Mesenchymal stem cell (in vitro differentiated cells and primary cell): ENCODE measurements around the gene MKRN2.
A peak's percentile ranks its signal among the peaks of the same experiment; 100 is the strongest.

Experiments used
- DNase-seq: peaks from one replicate; pipeline ENCODE4 v3.0.0-alpha.2; 2013
- H2AFZ ChIP-seq: one replicate; pipeline ENCODE4 v1.6.1; 2013; ENCODE audit warnings: low read depth, mild to moderate bottlenecking, control low read depth, inconsistent platforms, low read length, moderate library complexity
- H2AK5ac ChIP-seq: 2 replicates; pipeline ENCODE4 v1.6.1; 2013; ENCODE audit warnings: low read length, moderate library complexity, mild to moderate bottlenecking, inconsistent platforms; ENCODE audit not compliant: severe bottlenecking
- H2BK120ac ChIP-seq: one replicate; pipeline ENCODE4 v1.6.1; 2013; ENCODE audit warnings: low read depth, mild to moderate bottlenecking, inconsistent platforms, low read length, moderate library complexity
- H2BK12ac ChIP-seq, 2 experiments: one replicate each; pipeline ENCODE4 v1.6.1; 2013; ENCODE audit warnings: inconsistent platforms in 2 of 2, low read length in 2 of 2, mild to moderate bottlenecking in 2 of 2, moderate library complexity in 2 of 2, control low read depth in 1 of 2
- H2BK15ac ChIP-seq: one replicate; pipeline ENCODE4 v1.6.1; 2013; ENCODE audit warnings: mild to moderate bottlenecking, low read depth, inconsistent platforms; ENCODE audit not compliant: poor library complexity, severe bottlenecking
- H2BK5ac ChIP-seq: 2 replicates; pipeline ENCODE4 v1.6.1; 2013; ENCODE audit warnings: low read depth, mild to moderate bottlenecking, low read length, control low read depth, inconsistent platforms; ENCODE audit not compliant: poor library complexity, severe bottlenecking
- H3K14ac ChIP-seq, 2 experiments: one replicate each; pipeline ENCODE4 v1.6.1; 2013; ENCODE audit warnings: inconsistent platforms in 2 of 2, low read length in 2 of 2, control low read depth in 1 of 2, mild to moderate bottlenecking in 1 of 2, moderate library complexity in 1 of 2
- H3K18ac ChIP-seq, 2 experiments: one replicate each; pipeline ENCODE4 v1.6.1; 2013; ENCODE audit warnings: inconsistent platforms in 2 of 2, low read length in 2 of 2, control low read depth in 1 of 2, low read depth in 1 of 2, mild to moderate bottlenecking in 1 of 2
- H3K23ac ChIP-seq, 2 experiments: one replicate each; pipeline ENCODE4 v1.6.1; 2013; ENCODE audit warnings: inconsistent platforms in 2 of 2, low read length in 2 of 2, mild to moderate bottlenecking in 2 of 2, moderate library complexity in 2 of 2, control low read depth in 1 of 2
- H3K27ac ChIP-seq: 2 replicates; pipeline ENCODE4 v1.5.1; 2013; ENCODE audit warnings: mild to moderate bottlenecking, moderate library complexity, low read length, control low read depth, inconsistent platforms; ENCODE audit not compliant: poor library complexity, severe bottlenecking
- H3K27me3 ChIP-seq, 2 experiments: 2 replicates each; pipeline versions ENCODE4 v1.6.1 to v1.7.0; 2013; ENCODE audit warnings: low read length in 2 of 2, mild to moderate bottlenecking in 2 of 2, moderate library complexity in 2 of 2, control low read depth in 1 of 2, inconsistent platforms in 1 of 2; ENCODE audit not compliant: control insufficient read depth in 1 of 2, insufficient read depth in 1 of 2
- H3K36me3 ChIP-seq, 2 experiments: 2 replicates each; pipeline versions ENCODE4 v1.6.1 to v1.7.0; 2013; ENCODE audit warnings: low read length in 2 of 2, control low read depth in 1 of 2, inconsistent platforms in 1 of 2, low read depth in 1 of 2, mild to moderate bottlenecking in 1 of 2; ENCODE audit not compliant: insufficient read depth in 2 of 2, control insufficient read depth in 1 of 2
- H3K4ac ChIP-seq, 2 experiments: one replicate each; pipeline ENCODE4 v1.6.1; 2013; ENCODE audit warnings: inconsistent platforms in 2 of 2, low read length in 2 of 2, mild to moderate bottlenecking in 2 of 2, moderate library complexity in 2 of 2, control low read depth in 1 of 2, low read depth in 1 of 2
- H3K4me1 ChIP-seq: 2 replicates; pipeline ENCODE4 v1.6.1; 2013; ENCODE audit warnings: low read depth, low read length, control low read depth; ENCODE audit not compliant: control insufficient read depth, insufficient read depth
- H3K4me2 ChIP-seq: 2 replicates; pipeline ENCODE4 v1.6.1; 2013; ENCODE audit warnings: low read length, mild to moderate bottlenecking, inconsistent platforms; ENCODE audit not compliant: poor library complexity, severe bottlenecking
- H3K4me3 ChIP-seq, 2 experiments: 2 replicates each; pipeline versions ENCODE4 v1.5.1 to v1.7.0; 2013; ENCODE audit warnings: low read length in 2 of 2, mild to moderate bottlenecking in 2 of 2, control low read depth in 1 of 2, low read depth in 1 of 2; ENCODE audit not compliant: insufficient read depth in 1 of 2
- H3K79me1 ChIP-seq: replicated peaks from 2 replicates; pipeline ENCODE4 v1.6.1; 2013; ENCODE audit warnings: mild to moderate bottlenecking, control low read depth, low read length, inconsistent platforms; ENCODE audit not compliant: poor library complexity, severe bottlenecking
- H3K9ac ChIP-seq: 2 replicates; pipeline ENCODE4 v1.7.0; 2013; ENCODE audit warnings: mild to moderate bottlenecking, low read length, moderate library complexity
- H3K9me3 ChIP-seq: 2 replicates; pipeline ENCODE4 v1.7.0; 2013; ENCODE audit warnings: mild to moderate bottlenecking, low read length; ENCODE audit not compliant: control insufficient read depth
- H4K8ac ChIP-seq: one replicate; pipeline ENCODE4 v1.6.1; 2013; ENCODE audit warnings: inconsistent platforms, mild to moderate bottlenecking, low read length, moderate library complexity
- H4K91ac ChIP-seq: one replicate; pipeline ENCODE4 v1.6.1; 2013; ENCODE audit warnings: mild to moderate bottlenecking, low read length, inconsistent platforms
- WGBS: methylation state at CpG from one replicate; pipeline ENCODE4 v1.1.7; 2013; ENCODE audit warnings: mixed read lengths; 5-methylcytosine and 5-hydroxymethylcytosine counted together

MKRN2 gene

DNA sequence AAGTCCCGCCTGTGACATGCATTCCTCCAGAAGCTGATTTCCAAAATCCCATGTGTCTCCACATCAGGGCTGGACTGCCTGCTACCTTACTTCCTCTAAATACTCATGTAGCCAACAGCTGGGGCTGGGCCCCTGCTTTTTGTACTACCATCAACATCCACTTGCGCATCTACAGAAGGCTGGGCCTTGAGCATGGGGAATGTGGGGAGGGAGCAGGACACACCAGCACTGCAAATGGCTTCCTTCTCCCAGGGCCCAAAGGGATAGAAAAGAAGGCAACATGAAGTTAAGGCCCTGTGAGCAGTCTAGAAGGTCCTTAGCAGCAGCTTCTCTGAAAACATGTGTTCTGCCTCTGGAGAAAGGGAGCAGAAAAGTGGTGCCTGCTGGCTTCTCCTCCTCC, 27.2 kb downstream of the MKRN2 start:
- H2BK5ac ChIP-seq, result no peak overlapping the region
- H3K4me2 ChIP-seq, result no peak overlapping the region
- no peaks in the 10 kb centered on the region for H3K9me3 ChIP-seq
- H3K36me3 ChIP-seq, result peaks cover 62 to 91% of the 10 kb centered on the region in 2 experiments
- no peak overlapping the region for H3K14ac ChIP-seq
- peaks cover 44% of the 10 kb centered on the region for H3K79me1 ChIP-seq
- H3K9ac ChIP-seq, result no peak overlapping the region
- H2BK15ac ChIP-seq, result no peak overlapping the region
- DNase-seq, result no peak
- H2AFZ ChIP-seq, result no peak overlapping the region
- no peak overlapping the region for H2BK120ac ChIP-seq
- no peak overlapping the region for H3K18ac ChIP-seq
- H4K91ac ChIP-seq, result no peak overlapping the region
- no peak overlapping the region for H2BK12ac ChIP-seq
- H3K4me1 ChIP-seq, result peaks cover 4% of the 10 kb centered on the region
- H3K4me3 ChIP-seq, result no peak overlapping the region
- 100% methylated on average over 2 of the region's 2 CpGs for WGBS
- no peak overlapping the region for H3K27ac ChIP-seq
- no peak overlapping the region for H2AK5ac ChIP-seq
- peak overlapping the region; percentile 62 for H4K8ac ChIP-seq
- no peak overlapping the region for H3K23ac ChIP-seq
- no peak overlapping the region for H3K4ac ChIP-seq
- H3K27me3 ChIP-seq, result no peaks in the 10 kb centered on the region

DNA sequence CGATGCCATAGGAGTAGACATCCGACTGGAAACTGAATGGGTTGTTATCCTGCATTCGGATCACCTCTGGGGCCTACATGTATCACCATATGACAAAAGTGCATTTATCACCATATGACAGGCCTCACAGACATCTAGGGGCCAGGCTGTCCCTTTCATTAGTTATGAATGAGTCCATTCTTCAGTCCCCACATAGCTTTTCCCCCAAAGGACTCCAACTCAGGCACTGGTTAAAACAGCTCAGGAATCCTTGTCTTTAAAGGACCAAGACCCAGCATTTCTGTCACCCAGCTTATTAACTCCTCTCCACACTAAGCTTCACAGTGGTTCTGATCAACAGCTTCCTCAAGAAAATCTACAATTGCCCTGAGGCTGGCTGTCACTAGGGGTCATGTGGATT, 28.3 kb downstream of the MKRN2 start:
- Histone ChIP-seq H2BK12ac (no peak overlapping the region), H2AFZ (no peak overlapping the region), H3K9ac (no peak overlapping the region), H3K4me1 (peaks cover 1% of the 10 kb centered on the region), H3K79me1 (peaks cover 39% of the 10 kb centered on the region), H3K27me3 (no peaks in the 10 kb centered on the region), H2BK5ac (no peak overlapping the region), H4K91ac (no peak overlapping the region), H2BK15ac (no peak overlapping the region), H2BK120ac (no peak overlapping the region), H3K4me2 (no peak overlapping the region), H3K27ac (no peak overlapping the region), H4K8ac (no peak overlapping the region), H3K36me3 (peaks cover 57 to 94% of the 10 kb centered on the region in 2 experiments), H3K9me3 (no peaks in the 10 kb centered on the region), H2AK5ac (no peak overlapping the region), H3K23ac (no peak overlapping the region), H3K18ac (no peak overlapping the region), H3K4ac (no peak overlapping the region), H3K4me3 (no peak overlapping the region), H3K14ac (no peak overlapping the region)
- no peak for DNase-seq
- over 99% methylated on average over 3 of the region's 3 CpGs for WGBS

DNA sequence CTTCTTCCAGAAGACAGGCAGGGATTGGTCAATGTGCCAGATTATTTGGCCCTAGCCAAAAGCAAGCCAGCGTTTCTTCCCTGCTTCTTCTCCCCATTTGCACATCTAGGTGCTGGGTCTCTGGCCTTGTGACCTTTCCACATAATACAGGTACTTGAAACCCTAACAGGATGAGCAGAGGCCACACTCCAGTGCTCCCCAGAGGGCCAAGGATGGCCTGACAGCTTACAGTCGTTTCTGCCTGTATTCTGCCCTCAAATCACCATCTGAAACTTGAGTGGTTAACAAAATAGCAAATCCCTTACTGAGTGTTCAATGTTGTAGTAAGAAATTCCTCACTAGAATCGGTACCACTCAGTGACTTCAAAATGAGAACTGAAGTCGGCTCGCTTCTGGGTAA, 29.1 kb downstream of the MKRN2 start:
- 94% methylated on average over 2 of the region's 5 CpGs for WGBS
- no peak overlapping the region for H3K4me3 ChIP-seq
- no peak overlapping the region for H2BK12ac ChIP-seq
- peaks cover 42% of the 10 kb centered on the region for H3K79me1 ChIP-seq
- H3K36me3 ChIP-seq, result peaks cover 59 to 97% of the 10 kb centered on the region in 2 experiments
- H2BK5ac ChIP-seq, result no peak overlapping the region
- no peak overlapping the region for H2BK15ac ChIP-seq
- no peak overlapping the region for H4K91ac ChIP-seq
- no peak for DNase-seq
- no peak overlapping the region for H2AK5ac ChIP-seq
- no peaks in the 10 kb centered on the region for H3K9me3 ChIP-seq
- no peak overlapping the region for H2AFZ ChIP-seq
- H3K4ac ChIP-seq, result no peak overlapping the region
- H3K4me2 ChIP-seq, result no peak overlapping the region
- H3K14ac ChIP-seq, result no peak overlapping the region
- peaks cover 1% of the 10 kb centered on the region for H3K4me1 ChIP-seq
- H2BK120ac ChIP-seq, result no peak overlapping the region
- H3K18ac ChIP-seq, result no peak overlapping the region
- H3K27ac ChIP-seq, result no peak overlapping the region
- no peak overlapping the region for H3K9ac ChIP-seq
- no peak overlapping the region for H3K23ac ChIP-seq
- no peaks in the 10 kb centered on the region for H3K27me3 ChIP-seq
- no peak overlapping the region for H4K8ac ChIP-seq

DNA sequence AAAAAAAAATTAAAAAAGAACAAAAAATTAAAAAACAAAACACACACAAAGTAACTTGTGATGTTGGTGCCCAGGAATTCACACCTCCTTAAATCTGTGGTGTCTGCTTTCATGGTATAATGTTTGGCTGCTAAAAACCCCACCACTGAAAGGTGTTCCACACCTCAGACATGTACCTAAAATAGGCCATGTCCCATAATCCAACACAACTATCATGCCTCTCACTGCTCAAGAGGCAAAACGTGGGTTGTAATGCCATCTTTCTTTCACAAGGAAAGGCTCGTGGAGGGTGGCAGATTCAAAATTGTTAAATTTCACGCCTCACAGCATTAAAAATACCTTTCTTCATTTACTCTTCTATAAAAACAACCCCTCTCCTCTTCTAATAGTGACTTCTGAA, 29.5 kb downstream of the MKRN2 start:
- Histone ChIP-seq H2BK5ac (no peak overlapping the region), H3K79me1 (peaks cover 40% of the 10 kb centered on the region), H3K36me3 (peaks cover 57 to 97% of the 10 kb centered on the region in 2 experiments), H2BK120ac (no peak overlapping the region), H3K4me2 (no peak overlapping the region), H3K18ac (no peak overlapping the region), H3K27me3 (no peaks in the 10 kb centered on the region), H2AK5ac (no peak overlapping the region), H3K4ac (no peak overlapping the region), H3K4me1 (peaks cover 1% of the 10 kb centered on the region), H4K91ac (no peak overlapping the region), H2AFZ (no peak overlapping the region), H3K23ac (no peak overlapping the region), H3K9ac (no peak overlapping the region), H3K14ac (no peak overlapping the region), H2BK15ac (no peak overlapping the region), H2BK12ac (no peak overlapping the region), H3K4me3 (no peak overlapping the region), H3K9me3 (no peaks in the 10 kb centered on the region), H3K27ac (no peak overlapping the region), H4K8ac (no peak overlapping the region)
- WGBS, result 98% methylated on average over 3 of the region's 3 CpGs
- DNase-seq, result no peak
